Measurements from ENCODE around the gene YEATS2. TPM values are rescaled to one million over a fixed set of nuclear protein-coding genes. Genes with fewer than 3 reads are reported as not detected.
A peak's percentile ranks its signal among the peaks of the same experiment; 100 is the strongest.

YEATS2 gene
- 10 to 100 TPM; 18.7 to 68.8 (median 23.5) TPM for total RNA-seq
- polyA plus RNA-seq: 1 to 10 TPM; 3.1 to 4.4 (median 4.2) TPM
- long read RNA-seq, donor 1: 0 reads
- long read RNA-seq, donor 2: 0 reads
- long read RNA-seq, donor 3, partial matches to known transcripts: 0 of 14 reads
- long read RNA-seq, donor 3, other reads (novel, unspliced or antisense): 14 of 14 reads
- long read RNA-seq, donor 4: 0 reads
- long read RNA-seq, donor 5, full-length matches to known transcripts: 1 of 19 reads
- long read RNA-seq, donor 5, partial matches to known transcripts: 18 of 19 reads
- long read RNA-seq, donor 5, other reads (novel, unspliced or antisense): 0 of 19 reads
- long read RNA-seq, donor 6: 0 reads
- long read RNA-seq, donor 7, partial matches to known transcripts: 6 of 20 reads
- long read RNA-seq, donor 7, other reads (novel, unspliced or antisense): 14 of 20 reads
- long read RNA-seq, donor 8: 0 reads
- long read RNA-seq, donor 9, partial matches to known transcripts: 0 of 1 reads
- long read RNA-seq, donor 9, other reads (novel, unspliced or antisense): 0 of 1 reads
- long read RNA-seq, donor 10: 0 reads

DNA sequence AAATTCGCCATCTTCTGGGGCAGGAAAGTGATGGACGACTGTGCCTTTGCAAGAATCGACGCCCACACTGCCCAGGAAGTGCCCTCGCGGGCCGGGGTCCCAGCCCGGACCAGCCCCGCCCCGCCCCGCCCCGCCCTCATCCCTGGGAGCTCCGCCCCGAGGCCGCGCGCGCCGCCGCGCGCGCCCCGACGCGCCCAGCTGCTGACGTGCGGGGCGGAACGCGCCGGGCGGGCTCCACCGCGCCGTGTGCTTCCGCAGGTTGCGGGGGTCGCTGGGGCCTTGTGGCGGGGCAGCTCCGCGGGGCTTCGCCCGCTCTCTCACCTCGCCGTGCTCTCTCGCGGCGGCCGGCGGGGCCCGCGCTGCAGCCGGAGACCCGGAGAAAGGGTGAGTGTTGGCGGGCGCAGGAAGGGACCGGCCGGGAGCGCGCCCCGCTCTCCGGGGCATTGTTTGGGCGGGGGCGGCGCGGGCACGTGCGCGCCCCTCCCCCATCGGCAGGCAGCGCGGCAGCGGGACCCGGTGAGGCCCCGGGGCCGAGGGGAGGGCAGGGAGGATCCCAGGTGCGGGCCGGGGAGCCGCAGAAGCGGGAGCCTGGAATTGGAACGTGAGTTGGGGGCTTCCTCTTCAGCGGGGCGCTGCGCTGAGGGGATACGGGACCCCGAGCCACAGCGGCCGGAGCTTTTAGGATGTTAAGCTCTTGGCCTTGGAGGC is at the start of gene YEATS2:
YEATS2 (plus strand) TSS at position 188 of the 708 bp plus-strand sequence. CDS start 17,366 bp downstream, outside the sequence.
- H3K36me3 ChIP-seq: no peaks in the 10 kb centered on the region
- H3K4me3 ChIP-seq: peak within 1 kb of the TSS; percentile 89 to 99 (median 98)
- H3K27ac ChIP-seq: peak within 1 kb of the TSS; percentile 91 to 97 (median 94)
- WGBS, 5 donors: 0 to 1% (median 1%) methylated on average over 40 to 88 of the region's 89 CpGs
- no peaks in the 10 kb centered on the region for H3K9me3 ChIP-seq
- TF ChIP-seq POLR2A (IDR thresholded peaks at IDR 0.05) (no peak), POLR2AphosphoS5 (IDR thresholded peaks at IDR 0.05) (peak in 2 of 3 donors; percentile 35 to 50), EP300 (IDR thresholded peaks at IDR 0.05) (no peak)
- TF ChIP-seq, protein P1, sequence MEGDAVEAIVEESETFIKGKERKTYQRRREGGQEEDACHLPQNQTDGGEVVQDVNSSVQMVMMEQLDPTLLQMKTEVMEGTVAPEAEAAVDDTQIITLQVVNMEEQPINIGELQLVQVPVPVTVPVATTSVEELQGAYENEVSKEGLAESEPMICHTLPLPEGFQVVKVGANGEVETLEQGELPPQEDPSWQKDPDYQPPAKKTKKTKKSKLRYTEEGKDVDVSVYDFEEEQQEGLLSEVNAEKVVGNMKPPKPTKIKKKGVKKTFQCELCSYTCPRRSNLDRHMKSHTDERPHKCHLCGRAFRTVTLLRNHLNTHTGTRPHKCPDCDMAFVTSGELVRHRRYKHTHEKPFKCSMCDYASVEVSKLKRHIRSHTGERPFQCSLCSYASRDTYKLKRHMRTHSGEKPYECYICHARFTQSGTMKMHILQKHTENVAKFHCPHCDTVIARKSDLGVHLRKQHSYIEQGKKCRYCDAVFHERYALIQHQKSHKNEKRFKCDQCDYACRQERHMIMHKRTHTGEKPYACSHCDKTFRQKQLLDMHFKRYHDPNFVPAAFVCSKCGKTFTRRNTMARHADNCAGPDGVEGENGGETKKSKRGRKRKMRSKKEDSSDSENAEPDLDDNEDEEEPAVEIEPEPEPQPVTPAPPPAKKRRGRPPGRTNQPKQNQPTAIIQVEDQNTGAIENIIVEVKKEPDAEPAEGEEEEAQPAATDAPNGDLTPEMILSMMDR (IDR thresholded peaks at IDR 0.05): no peak
- peak; percentile 63 to 91 for DNase-seq
- peaks cover 5 to 33% (median 17%) of the 10 kb centered on the region in 4 donors for H3K4me1 ChIP-seq
- intact Hi-C loops (cut with DNase I; ENCODE audit: low total_unique reads): no loop called here
- H3K27me3 ChIP-seq: no peaks in the 10 kb centered on the region

DNA sequence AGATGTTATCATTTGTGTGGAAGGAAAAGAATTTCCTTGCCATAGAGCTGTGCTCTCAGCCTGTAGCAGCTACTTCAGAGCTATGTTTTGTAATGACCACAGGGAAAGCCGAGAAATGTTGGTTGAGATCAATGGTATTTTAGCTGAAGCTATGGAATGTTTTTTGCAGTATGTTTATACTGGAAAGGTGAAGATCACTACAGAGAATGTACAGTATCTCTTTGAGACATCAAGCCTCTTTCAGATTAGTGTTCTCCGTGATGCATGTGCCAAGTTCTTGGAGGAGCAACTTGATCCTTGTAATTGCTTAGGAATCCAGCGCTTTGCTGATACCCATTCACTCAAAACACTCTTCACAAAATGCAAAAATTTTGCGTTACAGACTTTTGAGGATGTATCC is 47.0 kb upstream of the YEATS2 start:
- no peak overlapping the region for H3K27ac ChIP-seq
- 96 to 98% (median 96%) methylated on average over 4 of the region's 4 CpGs for WGBS, 5 donors
- TF ChIP-seq, protein P1 (IDR thresholded peaks at IDR 0.05): no peak
- TF ChIP-seq EP300 (IDR thresholded peaks at IDR 0.05) (no peak), POLR2A (IDR thresholded peaks at IDR 0.05) (no peak)

DNA sequence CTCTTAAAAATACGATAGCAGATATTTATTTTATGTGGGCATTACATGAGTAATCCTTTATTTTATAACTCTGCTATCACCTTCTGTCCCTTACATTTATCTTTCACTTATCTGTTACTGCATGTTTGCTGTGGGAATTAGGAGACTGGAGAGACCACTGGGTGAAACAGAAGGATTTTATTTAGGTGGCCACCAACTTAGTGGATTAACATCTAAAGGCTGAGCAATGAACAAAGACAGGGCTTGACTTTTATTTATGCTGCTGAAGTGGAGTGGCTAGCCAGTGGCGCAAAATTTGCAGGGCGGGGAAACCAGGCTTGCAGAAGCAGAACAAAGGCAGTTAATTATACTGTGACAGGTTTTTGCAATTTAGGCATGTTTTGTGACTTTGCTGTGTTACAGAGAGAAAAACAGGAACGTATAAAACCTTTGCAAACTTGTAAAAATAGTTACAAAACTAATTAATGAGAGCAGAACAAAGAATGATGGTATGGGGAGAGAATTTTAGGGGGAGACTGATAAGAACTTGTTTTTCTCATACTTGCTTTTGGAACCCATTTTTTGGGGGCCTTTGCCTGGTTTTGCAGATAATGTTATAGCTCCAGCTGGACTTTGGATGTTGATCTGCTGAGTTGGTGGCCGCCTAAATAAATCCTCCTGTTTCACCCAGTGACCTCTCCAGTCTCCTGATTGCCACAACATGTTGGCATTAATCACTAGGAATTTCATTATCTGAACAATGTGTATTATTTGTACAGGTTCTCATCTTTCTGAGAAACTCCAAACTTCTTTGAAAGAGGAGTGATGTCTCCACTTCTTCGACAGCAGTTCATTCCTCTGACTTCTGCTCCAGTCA is 44.2 kb upstream of the YEATS2 start:
- 81 to 98% (median 94%) methylated on average over 6 of the region's 6 CpGs for WGBS, 5 donors

More for the DNA sequence above, 47.0 kb upstream of the YEATS2 start:
- Histone ChIP-seq H3K4me3 (no peak overlapping the region), H3K4me1 (no peaks in the 10 kb centered on the region), H3K27me3 (no peaks in the 10 kb centered on the region), H3K36me3 (peaks cover 33 to 94% (median 66%) of the 10 kb centered on the region in 4 donors), H3K9me3 (peaks cover 9 to 49% (median 22%) of the 10 kb centered on the region in 4 donors)
- intact Hi-C loops (cut with DNase I; ENCODE audit: low total_unique reads): no loop called here
- DNase-seq: no peak

More for the DNA sequence above, 44.2 kb upstream of the YEATS2 start:
- peaks cover 9 to 50% (median 22%) of the 10 kb centered on the region in 4 donors for H3K9me3 ChIP-seq
- no peak overlapping the region for H3K27ac ChIP-seq
- H3K27me3 ChIP-seq: no peaks in the 10 kb centered on the region
- peaks cover 30 to 94% (median 72%) of the 10 kb centered on the region in 4 donors for H3K36me3 ChIP-seq
- intact Hi-C loops (cut with DNase I; ENCODE audit: low total_unique reads): no loop called here
- TF ChIP-seq POLR2A (IDR thresholded peaks at IDR 0.05): no peak
- TF ChIP-seq POLR2AphosphoS5 (IDR thresholded peaks at IDR 0.05): no peak
- TF ChIP-seq, protein P1 (IDR thresholded peaks at IDR 0.05): no peak
- TF ChIP-seq EP300 (IDR thresholded peaks at IDR 0.05): no peak
- no peak overlapping the region for H3K4me3 ChIP-seq
- no peak for DNase-seq
- H3K4me1 ChIP-seq: peaks cover 0 to 7% (median 0%) of the 10 kb centered on the region in 4 donors

All from stomach (tissue), 19 donors.